ENCODE results near the gene SPACA4. TPM values are rescaled to one million over a fixed set of nuclear protein-coding genes. Genes with fewer than 3 reads are reported as not detected.

SPACA4 gene
- total RNA-seq, 1 donor from 2014 or later, result not detected

DNA sequence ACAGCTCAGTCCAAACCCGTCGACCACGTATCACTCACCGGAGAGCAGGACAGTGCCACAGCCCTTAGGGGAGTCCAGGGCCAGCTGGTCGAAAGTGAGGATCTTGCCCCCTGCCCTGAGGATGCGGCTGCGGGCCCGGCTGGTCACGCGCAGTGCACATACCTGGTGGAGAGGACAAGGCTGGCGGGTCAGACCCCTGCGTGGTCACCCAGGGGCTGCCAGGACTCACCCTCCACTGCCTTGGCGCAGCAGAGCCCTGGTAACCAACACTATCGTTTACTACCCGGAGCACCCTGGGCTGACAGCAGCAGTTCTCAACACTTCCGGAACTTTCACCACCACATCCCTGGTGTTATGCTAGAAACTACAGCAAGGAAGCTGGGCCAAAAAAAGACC is 9.5 kb downstream of the SPACA4 start:
- TF ChIP-seq EZH2 (IDR thresholded peaks at IDR 0.05) (no peak), EZH2phosphoT487 (IDR thresholded peaks at IDR 0.05) (no peak)
- TF ChIP-seq, protein P1, sequence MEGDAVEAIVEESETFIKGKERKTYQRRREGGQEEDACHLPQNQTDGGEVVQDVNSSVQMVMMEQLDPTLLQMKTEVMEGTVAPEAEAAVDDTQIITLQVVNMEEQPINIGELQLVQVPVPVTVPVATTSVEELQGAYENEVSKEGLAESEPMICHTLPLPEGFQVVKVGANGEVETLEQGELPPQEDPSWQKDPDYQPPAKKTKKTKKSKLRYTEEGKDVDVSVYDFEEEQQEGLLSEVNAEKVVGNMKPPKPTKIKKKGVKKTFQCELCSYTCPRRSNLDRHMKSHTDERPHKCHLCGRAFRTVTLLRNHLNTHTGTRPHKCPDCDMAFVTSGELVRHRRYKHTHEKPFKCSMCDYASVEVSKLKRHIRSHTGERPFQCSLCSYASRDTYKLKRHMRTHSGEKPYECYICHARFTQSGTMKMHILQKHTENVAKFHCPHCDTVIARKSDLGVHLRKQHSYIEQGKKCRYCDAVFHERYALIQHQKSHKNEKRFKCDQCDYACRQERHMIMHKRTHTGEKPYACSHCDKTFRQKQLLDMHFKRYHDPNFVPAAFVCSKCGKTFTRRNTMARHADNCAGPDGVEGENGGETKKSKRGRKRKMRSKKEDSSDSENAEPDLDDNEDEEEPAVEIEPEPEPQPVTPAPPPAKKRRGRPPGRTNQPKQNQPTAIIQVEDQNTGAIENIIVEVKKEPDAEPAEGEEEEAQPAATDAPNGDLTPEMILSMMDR (IDR thresholded peaks at IDR 0.05), result no peak
- Histone ChIP-seq H3K27ac (no peak overlapping the region), H3K4me2 (no peak overlapping the region), H3K9ac (no peak overlapping the region), H3F3A (ENCODE audit: low read depth) (peaks cover 62% of the 10 kb centered on the region), H3K79me2 (ENCODE audit: low read depth) (peaks cover 47% of the 10 kb centered on the region), H3K4me3 (no peak overlapping the region), H3K27me3 (no peaks in the 10 kb centered on the region), H3K4me1 (peaks cover 46% of the 10 kb centered on the region), H3K9me3 (ENCODE audit: low read depth) (no peaks in the 10 kb centered on the region), H2AFZ (replicated peaks) (no peak overlapping the region), H3K36me3 (no peaks in the 10 kb centered on the region), H4K20me1 (ENCODE audit: low read depth) (peaks cover 46% of the 10 kb centered on the region)
- Mint-ChIP-seq H3K4me1 (peaks cover 40% of the 10 kb centered on the region), H3K27ac (no peak overlapping the region), H3K36me3 (peaks cover 15% of the 10 kb centered on the region), H3K27me3 (ENCODE audit: insufficient read depth, low read depth) (peaks cover 6% of the 10 kb centered on the region), H3K4me3 (peak overlapping the region; percentile 77), H3K9me3 (no peaks in the 10 kb centered on the region)
- DNase-seq (ENCODE audit: low spot score), result no peak

DNA sequence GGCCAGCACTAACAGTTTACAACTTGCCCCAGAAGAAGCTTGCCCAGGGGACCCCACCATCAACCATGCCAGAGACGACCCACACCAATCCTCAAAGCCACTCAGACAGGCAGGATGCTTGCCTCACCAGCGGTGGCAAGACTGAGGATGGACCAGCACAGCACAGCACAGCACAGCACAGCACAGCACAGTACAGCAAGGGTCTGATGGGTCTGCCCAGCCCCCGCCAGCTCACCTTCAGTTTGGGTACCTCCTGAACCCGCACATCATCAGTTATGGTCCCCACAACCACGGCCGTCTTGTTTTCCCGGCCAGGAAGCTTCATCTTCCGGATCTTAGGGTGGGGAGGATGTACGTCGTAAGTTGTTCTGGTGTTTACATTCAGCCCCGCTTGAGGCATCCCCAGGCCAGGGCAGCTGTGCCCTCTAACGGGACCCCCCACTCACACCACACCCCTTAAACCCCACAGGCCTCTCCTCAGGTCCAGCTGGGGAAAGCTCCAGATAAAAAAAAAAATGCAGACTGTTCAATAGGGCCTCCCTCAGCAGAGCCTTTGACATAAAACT is 10.0 kb downstream of the SPACA4 start:
- peak overlapping the region; percentile 62 for H3K27ac ChIP-seq
- H3K4me3 ChIP-seq, result peak overlapping the region; percentile 83
- peaks cover 43% of the 10 kb centered on the region for H3K4me1 Mint-ChIP-seq

DNA sequence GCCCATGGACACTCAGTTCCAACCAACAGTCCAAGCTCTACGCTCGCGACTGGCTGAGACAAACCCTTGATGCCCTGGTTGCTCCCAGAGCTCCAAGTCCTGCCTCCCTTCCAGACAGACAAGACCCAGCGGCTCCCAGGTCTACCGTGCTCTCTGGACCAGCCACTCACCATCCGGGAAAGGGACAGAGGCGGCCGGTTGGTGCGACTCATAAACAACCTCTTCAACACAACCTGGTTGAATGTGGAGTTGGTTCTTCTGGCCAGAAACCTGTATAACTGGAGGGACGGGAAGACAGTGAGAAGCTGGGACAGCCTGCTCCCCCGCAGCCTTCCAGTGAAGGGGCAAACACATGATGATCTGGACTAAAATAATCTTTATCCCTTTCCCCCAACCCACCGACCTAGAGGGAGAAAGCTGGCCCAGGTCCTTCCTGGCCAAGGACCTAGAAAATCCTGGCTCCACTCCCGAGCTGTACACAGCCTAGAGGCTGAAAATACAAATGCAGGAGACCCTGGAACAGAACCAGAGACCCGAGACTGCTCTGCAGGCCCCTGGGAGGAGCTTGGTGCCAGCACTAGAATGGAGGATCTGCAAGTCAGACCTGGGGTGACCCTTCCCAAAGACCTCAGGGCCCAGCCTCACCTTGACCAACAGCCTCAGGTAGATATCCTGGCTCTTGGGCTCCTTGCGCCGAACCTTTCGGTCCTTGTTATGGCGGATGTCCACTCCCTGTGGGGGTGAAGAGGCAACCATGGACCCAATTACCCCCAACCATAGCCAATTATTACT is 10.8 kb downstream of the SPACA4 start:
- H3K4me2 ChIP-seq, result peak overlapping the region; percentile 95
- Mint-ChIP-seq H3K27ac (no peak overlapping the region), H3K4me1 (peaks cover 46% of the 10 kb centered on the region), H3K36me3 (peaks cover 15% of the 10 kb centered on the region), H3K27me3 (ENCODE audit: insufficient read depth, low read depth) (peaks cover 6% of the 10 kb centered on the region), H3K4me3 (peak overlapping the region; percentile 98), H3K9me3 (no peaks in the 10 kb centered on the region)
- peaks cover 62% of the 10 kb centered on the region for H3F3A ChIP-seq (ENCODE audit: low read depth)
- H3K4me1 ChIP-seq, result peaks cover 46% of the 10 kb centered on the region
- H3K36me3 ChIP-seq, result no peaks in the 10 kb centered on the region
- TF ChIP-seq EZH2 (IDR thresholded peaks at IDR 0.05), result no peak
- no peak for TF ChIP-seq EZH2phosphoT487 (IDR thresholded peaks at IDR 0.05)
- TF ChIP-seq, protein P1 (IDR thresholded peaks at IDR 0.05), result no peak
- no peak for DNase-seq (ENCODE audit: low spot score)
- H4K20me1 ChIP-seq (ENCODE audit: low read depth), result peaks cover 46% of the 10 kb centered on the region
- no peak overlapping the region for H2AFZ ChIP-seq (replicated peaks)
- H3K27ac ChIP-seq, result peak overlapping the region; percentile 62
- peaks cover 47% of the 10 kb centered on the region for H3K79me2 ChIP-seq (ENCODE audit: low read depth)
- H3K4me3 ChIP-seq, result peak overlapping the region; percentile 83
- H3K9ac ChIP-seq, result peak overlapping the region; percentile 99
- no peaks in the 10 kb centered on the region for H3K27me3 ChIP-seq
- no peaks in the 10 kb centered on the region for H3K9me3 ChIP-seq (ENCODE audit: low read depth)

More for the DNA sequence above, 10.0 kb downstream of the SPACA4 start:
- DNase-seq (ENCODE audit: low spot score), result no peak
- Histone ChIP-seq H4K20me1 (ENCODE audit: low read depth) (peaks cover 46% of the 10 kb centered on the region), H3K9ac (peak overlapping the region; percentile 99), H2AFZ (replicated peaks) (no peak overlapping the region), H3K4me2 (peak overlapping the region; percentile 95), H3K9me3 (ENCODE audit: low read depth) (no peaks in the 10 kb centered on the region), H3K27me3 (no peaks in the 10 kb centered on the region), H3F3A (ENCODE audit: low read depth) (peaks cover 62% of the 10 kb centered on the region), H3K36me3 (no peaks in the 10 kb centered on the region), H3K4me1 (peaks cover 46% of the 10 kb centered on the region), H3K79me2 (ENCODE audit: low read depth) (peaks cover 47% of the 10 kb centered on the region)
- TF ChIP-seq EZH2 (IDR thresholded peaks at IDR 0.05) (no peak), EZH2phosphoT487 (IDR thresholded peaks at IDR 0.05) (no peak)
- TF ChIP-seq, protein P1 (IDR thresholded peaks at IDR 0.05), result no peak
- Mint-ChIP-seq H3K36me3 (peaks cover 15% of the 10 kb centered on the region), H3K27me3 (ENCODE audit: insufficient read depth, low read depth) (peaks cover 6% of the 10 kb centered on the region), H3K4me3 (peak overlapping the region; percentile 77), H3K9me3 (no peaks in the 10 kb centered on the region), H3K27ac (no peak overlapping the region)

Measured in neural progenitor cell (in vitro differentiated cells).